Measurements from ENCODE around the gene C4orf46. TPM values are rescaled to one million over a fixed set of nuclear protein-coding genes. Genes with fewer than 3 reads are reported as not detected.

C4orf46 gene
- total and polyA plus RNA-seq, 8 donors: 1.0 to 2.7 (median 1.4) TPM

- WGBS, 2 donors: 79 to 83% methylated on average over 11 of the region's 11 CpGs
- DNase-seq (peak in 1 of 6 donors; percentile 50), FAIRE-seq (no peak), ATAC-seq (no peak)
- Histone ChIP-seq H3K36me3 (no peaks in the 10 kb centered on the region), H3K9me3 (no peaks in the 10 kb centered on the region), H3K27ac (no peak overlapping the region), H3K27me3 (no peaks in the 10 kb centered on the region), H3K4me1 (no peaks in the 10 kb centered on the region), H3K4me3 (no peak overlapping the region)
- TF ChIP-seq CTCF (IDR thresholded peaks at IDR 0.05): no peak
- intact Hi-C loops (cut with DNase I): no loop called here
Observed at GRCh38 chr4:158657291-158657690, 14.4 kb downstream of the C4orf46 start.

GRCh38 chr4:158656439-158656838, 15.2 kb downstream of the C4orf46 start:
- FAIRE-seq (no peak), ATAC-seq (no peak), DNase-seq (no peak)
- H3K4me3 ChIP-seq: no peak overlapping the region
- H3K27me3 ChIP-seq: no peaks in the 10 kb centered on the region
- no peak for TF ChIP-seq CTCF (IDR thresholded peaks at IDR 0.05)
- no peaks in the 10 kb centered on the region for H3K9me3 ChIP-seq
- 77 to 78% methylated on average over 1 of the region's 1 CpG for WGBS, 2 donors
- no peaks in the 10 kb centered on the region for H3K36me3 ChIP-seq
- intact Hi-C loops (cut with DNase I): no loop called here
- no peaks in the 10 kb centered on the region for H3K4me1 ChIP-seq
- no peak overlapping the region for H3K27ac ChIP-seq

- no peak overlapping the region for H3K4me3 ChIP-seq
- ATAC-seq: no peak
- H3K9me3 ChIP-seq: no peaks in the 10 kb centered on the region
- no peak for TF ChIP-seq CTCF (IDR thresholded peaks at IDR 0.05)
- no peaks in the 10 kb centered on the region for H3K4me1 ChIP-seq
- no peaks in the 10 kb centered on the region for H3K27me3 ChIP-seq
- DNase-seq: no peak
- no peaks in the 10 kb centered on the region for H3K36me3 ChIP-seq
- H3K27ac ChIP-seq: no peak overlapping the region
- intact Hi-C loops (cut with DNase I): no loop called here
- WGBS, 2 donors: 19 to 26% methylated on average over 2 of the region's 2 CpGs
- peak; percentile 37 for FAIRE-seq
Observed at GRCh38 chr4:158652920-158653319, 18.8 kb downstream of the C4orf46 start.

- WGBS, 2 donors: 42 to 60% methylated on average over 4 of the region's 4 CpGs
- Histone ChIP-seq H3K36me3 (no peaks in the 10 kb centered on the region), H3K27ac (no peak overlapping the region), H3K27me3 (no peaks in the 10 kb centered on the region), H3K9me3 (no peaks in the 10 kb centered on the region), H3K4me1 (no peaks in the 10 kb centered on the region), H3K4me3 (no peak overlapping the region)
- DNase-seq (no peak), ATAC-seq (no peak), FAIRE-seq (no peak)
- intact Hi-C loops (cut with DNase I): no loop called here
- no peak for TF ChIP-seq CTCF (IDR thresholded peaks at IDR 0.05)
Observed at GRCh38 chr4:158649111-158649680, 22.5 kb downstream of the C4orf46 start.

GRCh38 chr4:158644760-158645159, 26.9 kb downstream of the C4orf46 start:
- no peak for FAIRE-seq
- no peaks in the 10 kb centered on the region for H3K4me1 ChIP-seq
- TF ChIP-seq CTCF (IDR thresholded peaks at IDR 0.05): no peak
- DNase-seq: no peak
- no peaks in the 10 kb centered on the region for H3K27me3 ChIP-seq
- no peak for ATAC-seq
- 57 to 63% methylated on average over 3 of the region's 3 CpGs for WGBS, 2 donors
- no peaks in the 10 kb centered on the region for H3K36me3 ChIP-seq
- no peak overlapping the region for H3K27ac ChIP-seq
- intact Hi-C loops (cut with DNase I): no loop called here
- no peaks in the 10 kb centered on the region for H3K9me3 ChIP-seq
- H3K4me3 ChIP-seq: no peak overlapping the region
